Natural killer cell (primary cell): ENCODE data around the gene RNF20. TPM values are rescaled to one million over a fixed set of nuclear protein-coding genes. Genes with fewer than 3 reads are reported as not detected.

ENCODE experiments used
- ATAC-seq, 3 donors: fragments of 150-1000 bp in 2 of 3; fragments of 200-7000 bp in 1 of 3; cut with Tn5 transposase; 1 replicate in 1 of 3; 2 replicates in 2 of 3; pipeline ENCODE4 v1.10.0; 2021; ENCODE audit warnings: mild to moderate bottlenecking in 2 of 3, moderate library complexity in 2 of 3
- DNase-seq, 2 donors: peaks; one replicate each; pipeline versions ENCODE4 v3.0.0 to v3.0.0-alpha.2; 2013 to 2021; ENCODE audit warnings: mixed read lengths in 1 of 2
- H3K27ac ChIP-seq: one replicate; pipeline ENCODE4 v1.5.1; 2013; ENCODE audit warnings: mild to moderate bottlenecking, low read length
- H3K27me3 ChIP-seq: one replicate; pipeline ENCODE4 v1.6.1; 2013; ENCODE audit warnings: low read length; ENCODE audit not compliant: control insufficient read depth, insufficient read depth
- H3K36me3 ChIP-seq: one replicate; pipeline ENCODE4 v1.6.1; 2013; ENCODE audit warnings: low read length; ENCODE audit not compliant: control insufficient read depth, insufficient read depth
- H3K4me1 ChIP-seq: one replicate; pipeline ENCODE4 v1.6.1; 2013; ENCODE audit warnings: low read length; ENCODE audit not compliant: control insufficient read depth, insufficient read depth
- H3K4me3 ChIP-seq: one replicate; pipeline ENCODE4 v1.5.1; 2013; ENCODE audit warnings: low read length
- H3K9me3 ChIP-seq: one replicate; pipeline ENCODE4 v1.6.1; 2013; ENCODE audit warnings: low read length; ENCODE audit not compliant: control insufficient read depth, insufficient read depth
- H3K27ac Mint-ChIP-seq, 2 donors: one replicate each; pipeline ENCODE4 v1.8.0; 2022; ENCODE audit warnings: mild to moderate bottlenecking in 2 of 2, mixed read lengths in 2 of 2, moderate library complexity in 1 of 2
- H3K27me3 Mint-ChIP-seq, 2 donors: one replicate each; pipeline ENCODE4 v1.8.0; 2022; ENCODE audit warnings: low read depth in 2 of 2, mixed read lengths in 2 of 2
- H3K36me3 Mint-ChIP-seq: one replicate; pipeline ENCODE4 v1.8.0; 2022; ENCODE audit warnings: mixed read lengths
- H3K4me1 Mint-ChIP-seq, 2 donors: one replicate each; pipeline ENCODE4 v1.8.0; 2022; ENCODE audit warnings: mixed read lengths in 2 of 2
- H3K4me3 Mint-ChIP-seq: one replicate; pipeline ENCODE4 v1.8.0; 2022; ENCODE audit warnings: mild to moderate bottlenecking, moderate library complexity, mixed read lengths
- H3K9me3 Mint-ChIP-seq, 2 donors: one replicate each; pipeline ENCODE4 v1.8.0; 2022; ENCODE audit warnings: mixed read lengths in 2 of 2
- CTCF ChIP-seq: fragments of 200-600 bp; IDR thresholded peaks from one replicate; pipeline ENCODE4 v1.8.0; 2022; ENCODE audit warnings: antibody characterized with exemption
- WGBS: methylation state at CpG from one replicate; pipeline ENCODE4 v1.1.7; 2013; ENCODE audit warnings: missing lambda C conversion rate; ENCODE audit not compliant: insufficient coverage; 5-methylcytosine and 5-hydroxymethylcytosine counted together
- intact Hi-C: fragments of 100-400 bp; cut with micrococcal nuclease; formaldehyde crosslinking; loops from one replicate; pipeline ENCODE4 v1.14.2; 2022
- total RNA-seq, 4 donors: library from RNA; stranded (reverse); fragments of 120-200 nt in 1 of 4; gene quantifications; one replicate each; pipeline versions ENCODE4 v1.2.3 to v1.2.4, GENCODE V29; 2013 to 2022

The RNF20 gene
- total RNA-seq, 3 donors from 2014 or later (not counting 1 experiment from before 2014, with no cell fraction given) = 35.5 to 44.2 (median 42.5) TPM

GRCh38 chr9:101486693-101487442, 46.8 kb upstream of the RNF20 start:
- H3K4me3 ChIP-seq = no peak overlapping the region
- H3K27me3 ChIP-seq = peaks cover 5% of the 10 kb centered on the region
- H3K36me3 Mint-ChIP-seq = no peaks in the 10 kb centered on the region
- intact Hi-C loops = no loop called here
- ATAC-seq = no peak
- no peak overlapping the region for H3K27ac Mint-ChIP-seq
- no peak overlapping the region for H3K27ac ChIP-seq
- WGBS = 3% methylated on average over 53 of the region's 53 CpGs
- no peak for TF ChIP-seq CTCF
- H3K9me3 Mint-ChIP-seq = no peaks in the 10 kb centered on the region
- H3K4me1 ChIP-seq = no peaks in the 10 kb centered on the region
- no peak for DNase-seq
- no peak overlapping the region for H3K4me3 Mint-ChIP-seq
- no peaks in the 10 kb centered on the region for H3K9me3 ChIP-seq
- H3K27me3 Mint-ChIP-seq = peaks cover 35 to 44% of the 10 kb centered on the region in 2 donors
- H3K4me1 Mint-ChIP-seq = no peaks in the 10 kb centered on the region
- H3K36me3 ChIP-seq = no peaks in the 10 kb centered on the region

GRCh38 chr9:101487443-101487840, 46.2 kb upstream of the RNF20 start:
- H3K27ac ChIP-seq = no peak overlapping the region
- Mint-ChIP-seq H3K4me3 (no peak overlapping the region), H3K36me3 (no peaks in the 10 kb centered on the region), H3K4me1 (no peaks in the 10 kb centered on the region), H3K27me3 (peaks cover 35 to 44% of the 10 kb centered on the region in 2 donors), H3K9me3 (no peaks in the 10 kb centered on the region), H3K27ac (no peak overlapping the region)
- no peak for ATAC-seq
- H3K4me3 ChIP-seq = no peak overlapping the region
- H3K36me3 ChIP-seq = no peaks in the 10 kb centered on the region
- no peaks in the 10 kb centered on the region for H3K9me3 ChIP-seq
- H3K27me3 ChIP-seq = peaks cover 5% of the 10 kb centered on the region
- no peak for TF ChIP-seq CTCF
- DNase-seq = no peak
- WGBS = 83% methylated on average over 4 of the region's 9 CpGs
- intact Hi-C loops = no loop called here
- no peaks in the 10 kb centered on the region for H3K4me1 ChIP-seq

GRCh38 chr9:101495810-101496209, 37.8 kb upstream of the RNF20 start:
- Mint-ChIP-seq H3K4me1 (no peaks in the 10 kb centered on the region), H3K4me3 (no peak overlapping the region), H3K27ac (no peak overlapping the region), H3K9me3 (no peaks in the 10 kb centered on the region), H3K36me3 (no peaks in the 10 kb centered on the region), H3K27me3 (peaks cover 0 to 5% of the 10 kb centered on the region in 2 donors)
- Histone ChIP-seq H3K9me3 (no peaks in the 10 kb centered on the region), H3K27ac (no peak overlapping the region), H3K4me1 (no peaks in the 10 kb centered on the region), H3K4me3 (no peak overlapping the region), H3K27me3 (no peaks in the 10 kb centered on the region), H3K36me3 (no peaks in the 10 kb centered on the region)
- intact Hi-C loops = no loop called here
- DNase-seq = no peak
- no peak for TF ChIP-seq CTCF
- ATAC-seq = no peak
- no CpG with 5 or more reads among the region's 1 CpG for WGBS

GRCh38 chr9:101498323-101498722, 35.3 kb upstream of the RNF20 start:
- ATAC-seq (no peak), DNase-seq (no peak)
- 100% methylated on average over 1 of the region's 2 CpGs for WGBS
- Histone ChIP-seq H3K4me1 (no peaks in the 10 kb centered on the region), H3K27ac (no peak overlapping the region), H3K27me3 (no peaks in the 10 kb centered on the region), H3K4me3 (no peak overlapping the region), H3K9me3 (no peaks in the 10 kb centered on the region), H3K36me3 (no peaks in the 10 kb centered on the region)
- no peak overlapping the region for H3K4me3 Mint-ChIP-seq
- H3K27me3 Mint-ChIP-seq = peaks cover 0 to 3% of the 10 kb centered on the region in 2 donors
- H3K9me3 Mint-ChIP-seq = no peaks in the 10 kb centered on the region
- H3K27ac Mint-ChIP-seq = no peak overlapping the region
- no peaks in the 10 kb centered on the region for H3K4me1 Mint-ChIP-seq
- intact Hi-C loops = no loop called here
- H3K36me3 Mint-ChIP-seq = no peaks in the 10 kb centered on the region
- no peak for TF ChIP-seq CTCF
